MM.1S (cell line): ENCODE data around the gene CTNNA3.
A peak's percentile ranks its signal among the peaks of the same experiment; 100 is the strongest.

Experiments used
- DNase-seq: peaks from one replicate; pipeline ENCODE4 v3.0.0-alpha.2; 2015
- H2AFZ ChIP-seq: fragments of 300-600 bp; sonication (generic); 2 replicates; pipeline ENCODE4 v1.6.0; 2016; ENCODE audit warnings: antibody characterized with exemption, low read length
- H3F3A ChIP-seq: fragments of 300-600 bp; sonication (generic); 2 replicates; pipeline ENCODE4 v1.6.1; 2016; ENCODE audit warnings: mild to moderate bottlenecking, antibody characterized with exemption, low read length, moderate library complexity, mixed read lengths; ENCODE audit not compliant: insufficient read depth
- H3K27ac ChIP-seq: fragments of 300-600 bp; sonication (generic); 2 replicates; pipeline ENCODE4 v1.5.1; 2016; ENCODE audit warnings: mild to moderate bottlenecking, low read length
- H3K27me3 ChIP-seq: fragments of 300-600 bp; sonication (generic); replicated peaks from 2 replicates; pipeline ENCODE4 v1.6.0; 2016; ENCODE audit warnings: low read length; ENCODE audit not compliant: insufficient read depth
- H3K36me3 ChIP-seq: fragments of 300-600 bp; sonication (generic); replicated peaks from 2 replicates; pipeline ENCODE4 v1.6.1; 2016; ENCODE audit warnings: mild to moderate bottlenecking, low read length, mixed read lengths; ENCODE audit not compliant: insufficient read depth
- H3K4me1 ChIP-seq: fragments of 300-600 bp; sonication (generic); 2 replicates; pipeline ENCODE4 v1.6.1; 2016; ENCODE audit warnings: low read length, mixed read lengths
- H3K4me2 ChIP-seq: fragments of 300-600 bp; sonication (generic); 2 replicates; pipeline ENCODE4 v1.6.0; 2016; ENCODE audit warnings: low read depth, low read length
- H3K4me3 ChIP-seq: fragments of 300-600 bp; sonication (generic); 2 replicates; pipeline ENCODE4 v1.5.1; 2016; ENCODE audit warnings: low read length, mixed read lengths
- H3K79me2 ChIP-seq: fragments of 300-600 bp; sonication (generic); 2 replicates; pipeline ENCODE4 v1.6.1; 2016; ENCODE audit warnings: mixed run types, low read length, mixed read lengths
- H3K9ac ChIP-seq: fragments of 300-600 bp; sonication (generic); 2 replicates; pipeline ENCODE4 v1.6.1; 2016; ENCODE audit warnings: low read length, mixed read lengths
- H3K9me2 ChIP-seq: fragments of 300-600 bp; sonication (generic); replicated peaks from 2 replicates; pipeline ENCODE4 v1.6.1; 2016; ENCODE audit warnings: mild to moderate bottlenecking, low read length, mixed read lengths; ENCODE audit not compliant: insufficient read depth
- H3K9me3 ChIP-seq: fragments of 300-600 bp; sonication (generic); replicated peaks from 2 replicates; pipeline ENCODE4 v1.6.1; 2016; ENCODE audit warnings: mild to moderate bottlenecking, low read length, mixed read lengths; ENCODE audit not compliant: insufficient read depth
- H4K20me1 ChIP-seq: fragments of 300-600 bp; sonication (generic); 2 replicates; pipeline ENCODE4 v1.6.1; 2016; ENCODE audit warnings: mild to moderate bottlenecking, low read length, moderate library complexity, mixed read lengths; ENCODE audit not compliant: insufficient read depth
- EZH2 ChIP-seq: fragments of 300-600 bp; sonication (generic); optimal IDR thresholded peaks from 2 replicates; pipeline ENCODE3; 2017; ENCODE audit warnings: low read depth, mild to moderate bottlenecking, antibody characterized with exemption, low read length, mixed read lengths
- EZH2phosphoT487 ChIP-seq: fragments of 300-600 bp; sonication (generic); IDR thresholded peaks from 2 replicates; pipeline ENCODE4 v1.6.1; 2018; ENCODE audit warnings: antibody characterized with exemption, low read length
- TF ChIP-seq, protein P1 (sequence below): fragments of 300-600 bp; sonication (generic); IDR thresholded peaks from 2 replicates; pipeline ENCODE4 v1.5.1; 2016; ENCODE audit warnings: antibody characterized with exemption, low read length, mixed read lengths

The CTNNA3 gene

DNA sequence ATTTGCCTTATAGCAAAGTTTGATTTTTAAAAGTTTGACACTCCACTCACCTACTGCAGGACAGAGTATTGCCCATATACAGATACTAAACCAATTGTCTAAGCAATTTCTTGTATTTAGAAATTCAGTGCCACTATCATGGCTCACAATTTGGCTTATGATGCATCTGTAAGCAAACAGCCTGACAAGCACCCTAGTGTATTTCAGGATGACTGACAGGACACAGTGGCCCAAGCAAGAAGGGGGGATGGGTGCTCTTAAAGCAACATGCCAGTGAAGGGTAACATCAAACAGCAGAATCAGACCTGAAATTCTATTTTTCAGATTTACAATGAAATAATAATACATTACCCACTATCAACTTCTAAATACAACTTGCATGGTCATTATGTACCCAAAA lies 30.5 kb downstream of the CTNNA3 start:
- peak overlapping the region; percentile 35 for H3K4me3 ChIP-seq
- no peaks in the 10 kb centered on the region for H3K36me3 ChIP-seq
- H3F3A ChIP-seq: peaks cover 9% of the 10 kb centered on the region; the same call in 1 of the 2 replicates
- TF ChIP-seq EZH2: no peak
- TF ChIP-seq EZH2phosphoT487: no peak
- TF ChIP-seq, protein P1, sequence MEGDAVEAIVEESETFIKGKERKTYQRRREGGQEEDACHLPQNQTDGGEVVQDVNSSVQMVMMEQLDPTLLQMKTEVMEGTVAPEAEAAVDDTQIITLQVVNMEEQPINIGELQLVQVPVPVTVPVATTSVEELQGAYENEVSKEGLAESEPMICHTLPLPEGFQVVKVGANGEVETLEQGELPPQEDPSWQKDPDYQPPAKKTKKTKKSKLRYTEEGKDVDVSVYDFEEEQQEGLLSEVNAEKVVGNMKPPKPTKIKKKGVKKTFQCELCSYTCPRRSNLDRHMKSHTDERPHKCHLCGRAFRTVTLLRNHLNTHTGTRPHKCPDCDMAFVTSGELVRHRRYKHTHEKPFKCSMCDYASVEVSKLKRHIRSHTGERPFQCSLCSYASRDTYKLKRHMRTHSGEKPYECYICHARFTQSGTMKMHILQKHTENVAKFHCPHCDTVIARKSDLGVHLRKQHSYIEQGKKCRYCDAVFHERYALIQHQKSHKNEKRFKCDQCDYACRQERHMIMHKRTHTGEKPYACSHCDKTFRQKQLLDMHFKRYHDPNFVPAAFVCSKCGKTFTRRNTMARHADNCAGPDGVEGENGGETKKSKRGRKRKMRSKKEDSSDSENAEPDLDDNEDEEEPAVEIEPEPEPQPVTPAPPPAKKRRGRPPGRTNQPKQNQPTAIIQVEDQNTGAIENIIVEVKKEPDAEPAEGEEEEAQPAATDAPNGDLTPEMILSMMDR: no peak
- peak overlapping the region; percentile 35; the same call in 1 of the 2 replicates for H3K27ac ChIP-seq
- peak overlapping the region; percentile 43; the same call in 1 of the 2 replicates for H2AFZ ChIP-seq
- H3K9me3 ChIP-seq: no peaks in the 10 kb centered on the region
- peaks cover 18% of the 10 kb centered on the region for H3K4me1 ChIP-seq
- H3K4me2 ChIP-seq: peak overlapping the region; percentile 56; the same call in 1 of the 2 replicates
- peak overlapping the region; percentile 4; the same call in 1 of the 2 replicates for H3K9ac ChIP-seq
- no peaks in the 10 kb centered on the region; the same call in 1 of the 2 replicates for H3K9me2 ChIP-seq
- H3K27me3 ChIP-seq: no peaks in the 10 kb centered on the region
- no peaks in the 10 kb centered on the region for H3K79me2 ChIP-seq
- no peaks in the 10 kb centered on the region for H4K20me1 ChIP-seq
- DNase-seq: peak; percentile 79

DNA sequence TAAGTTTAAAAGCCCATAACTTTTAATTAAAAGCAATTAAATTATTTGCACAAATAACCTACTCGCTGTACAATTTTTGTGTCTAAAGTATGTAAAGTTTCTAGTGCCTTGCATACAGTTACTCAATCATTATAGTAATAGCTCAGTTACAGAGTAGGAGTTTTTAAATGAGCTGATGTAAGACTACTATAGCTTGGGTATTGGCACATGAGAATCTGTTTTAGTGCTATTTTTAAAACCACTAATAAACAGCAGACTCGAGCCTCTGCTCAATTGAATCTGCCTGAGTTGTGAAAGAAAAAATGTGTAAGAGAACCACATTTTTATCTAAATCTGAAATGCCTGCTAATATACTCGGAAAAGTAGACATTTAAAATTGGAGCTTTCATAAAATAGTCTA lies 31.1 kb downstream of the CTNNA3 start:
- H2AFZ ChIP-seq: peak overlapping the region; percentile 43; the same call in 1 of the 2 replicates
- no peaks in the 10 kb centered on the region for H3K27me3 ChIP-seq
- no peaks in the 10 kb centered on the region for H3K36me3 ChIP-seq
- peaks cover 18% of the 10 kb centered on the region for H3K4me1 ChIP-seq
- H3K9me2 ChIP-seq: no peaks in the 10 kb centered on the region; the same call in 1 of the 2 replicates
- peak overlapping the region; percentile 4; the same call in 1 of the 2 replicates for H3K9ac ChIP-seq
- H3K79me2 ChIP-seq: no peaks in the 10 kb centered on the region
- H3K4me2 ChIP-seq: peak overlapping the region; percentile 56
- H3K27ac ChIP-seq: peak overlapping the region; percentile 35; the same call in 1 of the 2 replicates
- TF ChIP-seq EZH2 (no peak), EZH2phosphoT487 (no peak)
- TF ChIP-seq, protein P1: no peak
- H3K4me3 ChIP-seq: peak overlapping the region; percentile 35
- peak; percentile 10 for DNase-seq
- no peaks in the 10 kb centered on the region for H3K9me3 ChIP-seq
- peaks cover 9% of the 10 kb centered on the region; the same call in 1 of the 2 replicates for H3F3A ChIP-seq
- H4K20me1 ChIP-seq: no peaks in the 10 kb centered on the region

DNA sequence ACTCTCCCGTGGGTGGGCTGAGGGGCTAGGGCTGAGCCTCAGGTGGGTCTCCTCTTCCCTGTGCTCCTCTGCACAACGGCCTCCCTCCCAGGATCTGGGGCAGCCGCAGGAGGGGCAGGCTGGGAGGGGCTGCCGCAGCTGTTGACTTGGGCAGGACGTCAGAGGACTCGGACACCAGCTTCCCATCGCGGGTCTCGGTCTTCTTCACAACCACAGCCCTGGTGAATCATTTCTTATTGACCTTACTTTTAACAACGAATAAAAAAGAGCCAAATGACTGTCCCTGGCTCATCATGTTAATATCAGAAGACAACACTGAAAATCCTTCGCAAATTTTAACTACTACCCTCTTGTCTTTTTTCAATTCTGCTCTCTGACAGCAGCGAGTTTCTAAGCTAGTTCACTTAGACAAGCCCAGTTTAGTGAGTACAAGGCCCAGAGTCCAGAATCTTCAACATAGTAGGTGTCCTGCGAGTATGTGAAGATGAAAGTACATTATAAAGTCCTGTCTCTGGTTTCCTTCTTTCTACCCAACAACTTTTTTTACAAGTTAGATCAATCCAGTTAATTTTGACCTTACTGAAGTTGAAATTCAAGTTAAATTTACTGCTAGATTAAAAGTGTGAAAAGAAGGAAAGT lies 32.4 kb downstream of the CTNNA3 start:
- no peak for DNase-seq
- H4K20me1 ChIP-seq: no peaks in the 10 kb centered on the region
- no peak overlapping the region for H2AFZ ChIP-seq
- H3K4me3 ChIP-seq: no peak overlapping the region
- H3K9me3 ChIP-seq: no peaks in the 10 kb centered on the region
- no peaks in the 10 kb centered on the region for H3K79me2 ChIP-seq
- no peaks in the 10 kb centered on the region for H3K36me3 ChIP-seq
- H3K4me2 ChIP-seq: no peak overlapping the region
- H3K9ac ChIP-seq: no peak overlapping the region
- peaks cover 9% of the 10 kb centered on the region; the same call in 1 of the 2 replicates for H3F3A ChIP-seq
- no peak overlapping the region for H3K27ac ChIP-seq
- H3K27me3 ChIP-seq: no peaks in the 10 kb centered on the region
- no peak for TF ChIP-seq EZH2phosphoT487
- TF ChIP-seq, protein P1: no peak
- no peaks in the 10 kb centered on the region; the same call in 1 of the 2 replicates for H3K9me2 ChIP-seq
- peaks cover 18% of the 10 kb centered on the region for H3K4me1 ChIP-seq
